ENCODE measurements around the gene CASR.

CASR gene

GRCh38 chr3:122217901-122218300 lies 34.4 kb downstream of the CASR start:
- no peaks in the 10 kb centered on the region for H3K4me1 Mint-ChIP-seq
- no peak for DNase-seq
- TF ChIP-seq CTCF (IDR thresholded peaks at IDR 0.05), result no peak
- no peak overlapping the region for H3K27ac Mint-ChIP-seq
- H3K27me3 Mint-ChIP-seq (ENCODE audit: low read depth, poor library complexity), result peaks cover 31% of the 10 kb centered on the region
- H3K9me3 Mint-ChIP-seq, result peaks cover 1% of the 10 kb centered on the region
- no peaks in the 10 kb centered on the region for H3K36me3 Mint-ChIP-seq (ENCODE audit: low read depth)
- no peak overlapping the region for H3K4me3 Mint-ChIP-seq

- TF ChIP-seq CTCF (IDR thresholded peaks at IDR 0.05), result no peak
- no peak overlapping the region for H3K27ac Mint-ChIP-seq
- H3K27me3 Mint-ChIP-seq (ENCODE audit: low read depth, poor library complexity), result peaks cover 31% of the 10 kb centered on the region
- H3K9me3 Mint-ChIP-seq, result peaks cover 16% of the 10 kb centered on the region
- no peaks in the 10 kb centered on the region for H3K36me3 Mint-ChIP-seq (ENCODE audit: low read depth)
- no peak overlapping the region for H3K4me3 Mint-ChIP-seq
- no peak for DNase-seq
- no peaks in the 10 kb centered on the region for H3K4me1 Mint-ChIP-seq
Observed at GRCh38 chr3:122219242-122219872, 35.9 kb downstream of the CASR start.

- Mint-ChIP-seq H3K27ac (no peak overlapping the region), H3K4me3 (no peak overlapping the region), H3K9me3 (peaks cover 35% of the 10 kb centered on the region), H3K36me3 (ENCODE audit: low read depth) (no peaks in the 10 kb centered on the region), H3K27me3 (ENCODE audit: low read depth, poor library complexity) (peaks cover 6% of the 10 kb centered on the region), H3K4me1 (peaks cover 8% of the 10 kb centered on the region)
- DNase-seq, result no peak
- no peak for TF ChIP-seq CTCF (IDR thresholded peaks at IDR 0.05)
Observed at GRCh38 chr3:122227036-122227781, 43.7 kb downstream of the CASR start.

- no peaks in the 10 kb centered on the region for H3K36me3 Mint-ChIP-seq (ENCODE audit: low read depth)
- no peak for DNase-seq
- peaks cover 11% of the 10 kb centered on the region for H3K9me3 Mint-ChIP-seq
- no peak overlapping the region for H3K4me3 Mint-ChIP-seq
- peaks cover 5% of the 10 kb centered on the region for H3K27me3 Mint-ChIP-seq (ENCODE audit: low read depth, poor library complexity)
- no peak for TF ChIP-seq CTCF (IDR thresholded peaks at IDR 0.05)
- H3K4me1 Mint-ChIP-seq, result peaks cover 8% of the 10 kb centered on the region
- H3K27ac Mint-ChIP-seq, result no peak overlapping the region
Observed at GRCh38 chr3:122230174-122230573, 46.7 kb downstream of the CASR start.

GRCh38 chr3:122231465-122232157 lies 48.1 kb downstream of the CASR start:
- TF ChIP-seq CTCF (IDR thresholded peaks at IDR 0.05), result no peak
- peaks cover 8% of the 10 kb centered on the region for H3K4me1 Mint-ChIP-seq
- no peaks in the 10 kb centered on the region for H3K36me3 Mint-ChIP-seq (ENCODE audit: low read depth)
- no peak overlapping the region for H3K4me3 Mint-ChIP-seq
- H3K27ac Mint-ChIP-seq, result no peak overlapping the region
- H3K27me3 Mint-ChIP-seq (ENCODE audit: low read depth, poor library complexity), result peaks cover 5% of the 10 kb centered on the region
- no peak for DNase-seq
- no peaks in the 10 kb centered on the region for H3K9me3 Mint-ChIP-seq

Measured in nephron progenitor cell (in vitro differentiated cells).